H9 (cell line): ENCODE measurements around the gene IL26. TPM values are rescaled to one million over a fixed set of nuclear protein-coding genes. Genes with fewer than 3 reads are reported as not detected.

Experiments used
- DNase-seq: peaks from one replicate; pipeline ENCODE4 v3.0.0-alpha.2; 2017
- H2AFZ ChIP-seq: one replicate; pipeline ENCODE4 v1.6.1; 2013; ENCODE audit warnings: mild to moderate bottlenecking, low read length, control low read depth, moderate library complexity
- H2AK5ac ChIP-seq: 2 replicates; pipeline ENCODE4 v1.6.1; 2013; ENCODE audit warnings: low read length, control low read depth, mixed read lengths; ENCODE audit not compliant: insufficient read length
- H2BK120ac ChIP-seq: one replicate; pipeline ENCODE4 v1.6.1; 2013; ENCODE audit warnings: low read depth, mild to moderate bottlenecking, low read length, control low read depth, inconsistent platforms; ENCODE audit not compliant: poor library complexity, severe bottlenecking
- H2BK12ac ChIP-seq: 2 replicates; pipeline ENCODE4 v1.6.1; 2013; ENCODE audit warnings: low read length, control low read depth, mixed read lengths, low read depth; ENCODE audit not compliant: insufficient read length
- H2BK15ac ChIP-seq: 2 replicates; pipeline ENCODE4 v1.6.1; 2013; ENCODE audit warnings: low read depth, low read length, control low read depth
- H2BK20ac ChIP-seq: one replicate; pipeline ENCODE4 v1.6.1; 2013; ENCODE audit warnings: low read depth, mild to moderate bottlenecking, low read length, control low read depth, inconsistent platforms; ENCODE audit not compliant: poor library complexity, severe bottlenecking
- H2BK5ac ChIP-seq: 2 replicates; pipeline ENCODE4 v1.6.1; 2013; ENCODE audit warnings: low read length, control low read depth, mixed read lengths; ENCODE audit not compliant: insufficient read length
- H3K14ac ChIP-seq: 2 replicates; pipeline ENCODE4 v1.6.1; 2013; ENCODE audit warnings: low read length, control low read depth; ENCODE audit not compliant: insufficient read depth
- H3K18ac ChIP-seq: 2 replicates; pipeline ENCODE4 v1.6.1; 2013; ENCODE audit warnings: low read depth, mild to moderate bottlenecking, mixed read lengths, low read length, control low read depth; ENCODE audit not compliant: insufficient read length
- H3K23ac ChIP-seq: 2 replicates; pipeline ENCODE4 v1.6.1; 2013; ENCODE audit warnings: low read length, control low read depth, mixed read lengths, low read depth; ENCODE audit not compliant: insufficient read length
- H3K23me2 ChIP-seq: 2 replicates; pipeline ENCODE4 v1.6.1; 2013; ENCODE audit warnings: low read depth, mild to moderate bottlenecking, mixed read lengths, low read length, control low read depth; ENCODE audit not compliant: insufficient read length, poor library complexity, severe bottlenecking
- H3K27ac ChIP-seq: 2 replicates; pipeline ENCODE4 v1.5.1; 2013; ENCODE audit warnings: low read length, control low read depth, mixed read lengths, low read depth; ENCODE audit not compliant: insufficient read length
- H3K27me3 ChIP-seq: 2 replicates; pipeline ENCODE4 v1.6.1; 2013; ENCODE audit warnings: low read length, control low read depth, inconsistent platforms; ENCODE audit not compliant: insufficient read depth
- H3K4ac ChIP-seq: 2 replicates; pipeline ENCODE4 v1.6.1; 2013; ENCODE audit warnings: low read depth, mild to moderate bottlenecking, control low read depth, inconsistent platforms, low read length, moderate library complexity
- H3K4me1 ChIP-seq: 2 replicates; pipeline ENCODE4 v1.6.1; 2013; ENCODE audit warnings: low read length, control low read depth, inconsistent platforms; ENCODE audit not compliant: insufficient read depth
- H3K4me2 ChIP-seq: 2 replicates; pipeline ENCODE4 v1.6.1; 2013; ENCODE audit warnings: low read length, control low read depth, mixed read lengths; ENCODE audit not compliant: insufficient read length, insufficient read depth
- H3K56ac ChIP-seq: 2 replicates; pipeline ENCODE4 v1.6.1; 2013; ENCODE audit warnings: low read depth, mild to moderate bottlenecking, mixed read lengths, low read length, control low read depth; ENCODE audit not compliant: insufficient read length
- H3K79me1 ChIP-seq: 2 replicates; pipeline ENCODE4 v1.6.1; 2013; ENCODE audit warnings: low read depth, mild to moderate bottlenecking, moderate library complexity, low read length, control low read depth, inconsistent platforms; ENCODE audit not compliant: insufficient read depth, poor library complexity, severe bottlenecking
- H3K79me2 ChIP-seq: 2 replicates; pipeline ENCODE4 v1.6.1; 2013; ENCODE audit warnings: low read length, control low read depth, inconsistent platforms; ENCODE audit not compliant: insufficient read depth
- H3K9ac ChIP-seq: 2 replicates; pipeline ENCODE4 v1.6.1; 2013; ENCODE audit warnings: low read length, control low read depth, mixed read lengths; ENCODE audit not compliant: insufficient read length; ENCODE audit errors: extremely low read depth
- H3K9me3 ChIP-seq: one replicate; pipeline ENCODE4 v1.6.1; 2013; ENCODE audit warnings: low read depth, low read length, inconsistent platforms; ENCODE audit not compliant: control insufficient read depth
- H3T11ph ChIP-seq: one replicate; pipeline ENCODE4 v1.6.1; 2013; ENCODE audit warnings: mild to moderate bottlenecking, low read length, control low read depth, inconsistent platforms
- H4K20me1 ChIP-seq: one replicate; pipeline ENCODE4 v1.6.1; 2013; ENCODE audit not compliant: control insufficient read depth, insufficient read length, insufficient read depth
- H4K5ac ChIP-seq: 2 replicates; pipeline ENCODE4 v1.6.1; 2013; ENCODE audit warnings: low read depth, mild to moderate bottlenecking, mixed read lengths, low read length, control low read depth; ENCODE audit not compliant: insufficient read length
- H4K8ac ChIP-seq: replicated peaks from 2 replicates; pipeline ENCODE4 v1.6.1; 2013; ENCODE audit warnings: low read length, control low read depth, mixed read lengths, low read depth; ENCODE audit not compliant: insufficient read length
- H4K91ac ChIP-seq: 2 replicates; pipeline ENCODE4 v1.6.1; 2013; ENCODE audit warnings: low read depth, mild to moderate bottlenecking, moderate library complexity, mixed read lengths, low read length, control low read depth; ENCODE audit not compliant: insufficient read length
- H3K27ac Mint-ChIP-seq, 3 experiments: 2 replicates in 2 of 3; 3 replicates in 1 of 3; pipeline ENCODE4 v1.8.0; 2020 to 2021; ENCODE audit warnings: mixed read lengths in 3 of 3, mild to moderate bottlenecking in 1 of 3, moderate library complexity in 1 of 3
- H3K27me3 Mint-ChIP-seq: 2 replicates; pipeline ENCODE4 v1.8.0; 2021; ENCODE audit warnings: low read depth, mild to moderate bottlenecking, moderate library complexity, mixed read lengths
- H3K36me3 Mint-ChIP-seq, 3 experiments: 2 replicates in 2 of 3; 3 replicates in 1 of 3; pipeline ENCODE4 v1.8.0; 2020 to 2021; ENCODE audit warnings: low read depth in 3 of 3, mixed read lengths in 3 of 3; ENCODE audit not compliant: insufficient read depth in 1 of 3
- H3K4me1 Mint-ChIP-seq, 2 experiments: 2 replicates each; pipeline ENCODE4 v1.8.0; 2020; ENCODE audit warnings: mixed read lengths in 2 of 2
- H3K4me3 Mint-ChIP-seq, 2 experiments: 2 replicates in 1 of 2; 3 replicates in 1 of 2; pipeline ENCODE4 v1.8.0; 2020 to 2021; ENCODE audit warnings: mild to moderate bottlenecking in 2 of 2, mixed read lengths in 2 of 2, moderate library complexity in 1 of 2
- H3K9me3 Mint-ChIP-seq, 2 experiments: 2 replicates in 1 of 2; 3 replicates in 1 of 2; pipeline ENCODE4 v1.8.0; 2020; ENCODE audit warnings: mild to moderate bottlenecking in 2 of 2, mixed read lengths in 2 of 2, moderate library complexity in 1 of 2
- CTCF ChIP-seq: fragments of 200-600 bp; sonication (generic); conservative IDR thresholded peaks from 3 replicates; pipeline ENCODE4 v1.8.0; 2021; ENCODE audit warnings: antibody characterized with exemption, mild to moderate bottlenecking
- WGBS: extraction: QIAGEN DNeasy Blood & Tissue Kit; methylation state at CpG from one replicate; pipeline ENCODE4 v1.1.7; 2013; ENCODE audit warnings: missing lambda C conversion rate, low lambda C conversion rate, mixed read lengths; ENCODE audit not compliant: insufficient read length; ENCODE audit errors: extremely low coverage; 5-methylcytosine and 5-hydroxymethylcytosine counted together
- total RNA-seq: library from RNA; stranded (reverse); gene quantifications from 2 replicates; pipeline ENCODE4 v1.2.1, GENCODE V29; 2021

The IL26 gene
- total RNA-seq, 1 experiment from 2014 or later = not detected

- H2BK20ac ChIP-seq = no peak overlapping the region
- no peaks in the 10 kb centered on the region for H3K27me3 ChIP-seq
- no peak for TF ChIP-seq CTCF
- WGBS = no CpG with 5 or more reads among the region's 4 CpGs
- no peak overlapping the region for H4K91ac ChIP-seq
- no peaks in the 10 kb centered on the region for H3K9me3 ChIP-seq
- H3K27ac ChIP-seq = no peak overlapping the region
- H3K18ac ChIP-seq = no peak overlapping the region
- H2AK5ac ChIP-seq = no peak overlapping the region
- H4K5ac ChIP-seq = no peak overlapping the region
- no peak overlapping the region for H3K23ac ChIP-seq
- H3K27me3 Mint-ChIP-seq = no peaks in the 10 kb centered on the region; the same call in 1 of the 2 replicates
- no peak for DNase-seq
- H3K4ac ChIP-seq = no peak overlapping the region
- no peaks in the 10 kb centered on the region for H3K4me1 ChIP-seq
- no peak overlapping the region for H3T11ph ChIP-seq
- H3K9ac ChIP-seq = no peak overlapping the region
- no peaks in the 10 kb centered on the region for H3K79me1 ChIP-seq
- no peaks in the 10 kb centered on the region for H3K79me2 ChIP-seq
- no peaks in the 10 kb centered on the region for H3K23me2 ChIP-seq
- no peak overlapping the region for H3K14ac ChIP-seq
- H4K20me1 ChIP-seq = no peaks in the 10 kb centered on the region
- no peak overlapping the region for H2BK15ac ChIP-seq
- no peaks in the 10 kb centered on the region for H3K36me3 Mint-ChIP-seq
- no peak overlapping the region for H3K4me3 Mint-ChIP-seq
- no peak overlapping the region for H2BK120ac ChIP-seq
- no peak overlapping the region for H4K8ac ChIP-seq
- H3K9me3 Mint-ChIP-seq = no peaks in the 10 kb centered on the region
- no peak overlapping the region for H3K4me2 ChIP-seq
- H2BK5ac ChIP-seq = no peak overlapping the region
- no peak overlapping the region for H3K56ac ChIP-seq
- no peak overlapping the region for H3K27ac Mint-ChIP-seq
- no peak overlapping the region for H2AFZ ChIP-seq
- peaks cover 0 to 2% of the 10 kb centered on the region in 2 experiments; a peak in 1 of 4 replicates for H3K4me1 Mint-ChIP-seq
- H2BK12ac ChIP-seq = no peak overlapping the region
These were observed 68.2 kb downstream of the IL26 start for GRCh38 chr12:68157380-68157779.
